Lower leg skin (tissue), 3 donors: ENCODE data around the gene PRSS8.

Source experiments
- CTCF ChIP-seq, 3 donors: fragments of 450-650 bp; IDR thresholded peaks; one replicate each; pipeline ENCODE4 v1.5.1; 2016; ENCODE audit warnings: antibody characterized with exemption in 3 of 3, mild to moderate bottlenecking in 3 of 3, moderate library complexity in 2 of 3
- POLR2A ChIP-seq, 2 donors: fragments of 450-650 bp; IDR thresholded peaks; one replicate each; pipeline ENCODE4 v1.6.1; 2016 to 2017; ENCODE audit warnings: antibody characterized with exemption in 2 of 2, mild to moderate bottlenecking in 1 of 2, moderate library complexity in 1 of 2

- no peak for TF ChIP-seq CTCF (IDR thresholded peaks at IDR 0.05)
- TF ChIP-seq POLR2A (IDR thresholded peaks at IDR 0.05) = peak in 1 of 2 donors; percentile 100
Observed at GRCh38 chr16:31179747-31180459, 44.4 kb upstream of the PRSS8 start, which contains the start of gene FUS.
